ENCODE measurements around the gene DNAL1. TPM values are rescaled to one million over a fixed set of nuclear protein-coding genes. Genes with fewer than 3 reads are reported as not detected.
"Not testable (repeated sequence)": the region's sequence is repeated elsewhere in the genome, so short reads cannot be mapped to it uniquely, and the experiment has no call there.

The DNAL1 gene
- total RNA-seq, 1 experiment from 2014 or later = 12.2 TPM

GRCh38 chr14:73696466-73697400 is 51.9 kb downstream of the DNAL1 start:
- Mint-ChIP-seq H3K27ac (ENCODE audit: unreplicated experiment) (no peak overlapping the region), H3K9me3 (ENCODE audit: unreplicated experiment) (no peaks in the 10 kb centered on the region), H3K27me3 (ENCODE audit: insufficient read depth, unreplicated experiment) (no peaks in the 10 kb centered on the region), H3K4me3 (ENCODE audit: unreplicated experiment) (no peak overlapping the region), H3K4me1 (ENCODE audit: low read depth, unreplicated experiment) (no peaks in the 10 kb centered on the region), H3K36me3 (ENCODE audit: insufficient read depth, unreplicated experiment) (no peaks in the 10 kb centered on the region)
- TF ChIP-seq CTCF (IDR thresholded peaks at IDR 0.05; ENCODE audit: insufficient read depth in 1 of 2, low read depth in 1 of 2, low read length in 1 of 2, severe bottlenecking in 1 of 2, unreplicated experiment in 1 of 2) = no peak
- Histone ChIP-seq H3K36me3 (ENCODE audit: control insufficient read depth, insufficient read depth, low read length) (no peaks in the 10 kb centered on the region), H3K27me3 (replicated peaks; ENCODE audit: control insufficient read depth, insufficient read depth, low read length) (no peaks in the 10 kb centered on the region), H3K9me3 (no peaks in the 10 kb centered on the region), H3K4me3 (ENCODE audit: low read depth, low read length) (no peak overlapping the region), H3K4me1 (peaks cover 13% of the 10 kb centered on the region)
- BruUV-seq (replicated peaks) = no TSS peak
- CTCF ChIA-PET = no interaction called here
- POLR2A ChIA-PET = no interaction called here
- intact Hi-C loops (cut with micrococcal nuclease; ENCODE audit: unreplicated experiment) = no loop called here
- no peak for DNase-seq

GRCh38 chr14:73700325-73700724 is 55.5 kb downstream of the DNAL1 start:
- H3K36me3 Mint-ChIP-seq (ENCODE audit: insufficient read depth, unreplicated experiment) = no peaks in the 10 kb centered on the region
- POLR2A ChIA-PET = no interaction called here
- no peak for TF ChIP-seq CTCF (IDR thresholded peaks at IDR 0.05; ENCODE audit: insufficient read depth in 1 of 2, low read depth in 1 of 2, low read length in 1 of 2, severe bottlenecking in 1 of 2, unreplicated experiment in 1 of 2)
- no peaks in the 10 kb centered on the region for H3K27me3 Mint-ChIP-seq (ENCODE audit: insufficient read depth, unreplicated experiment)
- Histone ChIP-seq H3K9me3 (no peaks in the 10 kb centered on the region), H3K4me3 (ENCODE audit: low read depth, low read length) (no peak overlapping the region), H3K27me3 (replicated peaks; ENCODE audit: control insufficient read depth, insufficient read depth, low read length) (no peaks in the 10 kb centered on the region), H3K4me1 (peaks cover 13% of the 10 kb centered on the region), H3K36me3 (ENCODE audit: control insufficient read depth, insufficient read depth, low read length) (0 out of 2 replicates have a peak, but pooled peaks cover 2% of the 10 kb centered on the region)
- DNase-seq = no peak
- H3K4me3 Mint-ChIP-seq (ENCODE audit: unreplicated experiment) = no peak overlapping the region
- no TSS peak for BruUV-seq (replicated peaks)
- CTCF ChIA-PET = no interaction called here
- intact Hi-C loops (cut with micrococcal nuclease; ENCODE audit: unreplicated experiment) = no loop called here
- H3K27ac Mint-ChIP-seq (ENCODE audit: unreplicated experiment) = no peak overlapping the region
- H3K4me1 Mint-ChIP-seq (ENCODE audit: low read depth, unreplicated experiment) = peaks cover 15% of the 10 kb centered on the region
- H3K9me3 Mint-ChIP-seq (ENCODE audit: unreplicated experiment) = peaks cover 7% of the 10 kb centered on the region

GRCh38 chr14:73708076-73708475 is 63.3 kb downstream of the DNAL1 start:
- H3K4me1 ChIP-seq; H3K9me3 Mint-ChIP-seq (ENCODE audit: unreplicated experiment); intact Hi-C loops (cut with micrococcal nuclease; ENCODE audit: unreplicated experiment); DNase-seq; H3K36me3 Mint-ChIP-seq (ENCODE audit: insufficient read depth, unreplicated experiment); H3K36me3 ChIP-seq (ENCODE audit: control insufficient read depth, insufficient read depth, low read length); BruUV-seq (replicated peaks); H3K27ac Mint-ChIP-seq (ENCODE audit: unreplicated experiment); POLR2A ChIA-PET; H3K27me3 ChIP-seq (replicated peaks; ENCODE audit: control insufficient read depth, insufficient read depth, low read length); H3K27me3 Mint-ChIP-seq (ENCODE audit: insufficient read depth, unreplicated experiment); H3K4me3 ChIP-seq (ENCODE audit: low read depth, low read length); CTCF ChIA-PET; H3K9me3 ChIP-seq; H3K4me3 Mint-ChIP-seq (ENCODE audit: unreplicated experiment): not testable (repeated sequence)
- H3K4me1 Mint-ChIP-seq (ENCODE audit: low read depth, unreplicated experiment) = peaks cover 33% of the 10 kb centered on the region
